Kidney epithelial cell (primary cell): ENCODE data around the gene IPPK. TPM values are rescaled to one million over a fixed set of nuclear protein-coding genes. Genes with fewer than 3 reads are reported as not detected.
"Not testable (repeated sequence)": the region's sequence is repeated elsewhere in the genome, so short reads cannot be mapped to it uniquely, and the experiment has no call there.

Experiments used
- DNase-seq: peaks from one replicate; pipeline ENCODE4 v3.0.0-alpha.2; 2010; ENCODE audit warnings: low read depth
- H3K27me3 ChIP-seq: 2 replicates; pipeline ENCODE4 v1.6.0; 2011; ENCODE audit warnings: low read length; ENCODE audit not compliant: control insufficient read depth, insufficient read depth
- H3K36me3 ChIP-seq: 2 replicates; pipeline ENCODE4 v1.5.1; 2011; ENCODE audit warnings: low read length; ENCODE audit not compliant: control insufficient read depth, insufficient read depth
- H3K4me3 ChIP-seq: 2 replicates; pipeline ENCODE4 v1.5.1; 2011; ENCODE audit warnings: low read depth, mild to moderate bottlenecking, control low read depth, low read length
- CTCF ChIP-seq: IDR thresholded peaks from 2 replicates; pipeline ENCODE4 v1.5.1; 2011; ENCODE audit warnings: mild to moderate bottlenecking, moderate library complexity, low read length, control low read depth, inconsistent platforms; ENCODE audit not compliant: insufficient read depth, poor library complexity, severe bottlenecking
- total RNA-seq: library from RNA; depleted of rRNA; stranded (reverse); fragments of >200 nt; gene quantifications from 2 replicates; pipeline ENCODE4 v1.2.3, GENCODE V29; 2015

IPPK gene
- total RNA-seq, 1 donor from 2014 or later = 8.5 TPM

- no peak for DNase-seq
- Histone ChIP-seq H3K4me3 (no peak overlapping the region), H3K27me3 (no peaks in the 10 kb centered on the region), H3K36me3 (no peaks in the 10 kb centered on the region)
- no peak for TF ChIP-seq CTCF
These were observed 80.0 kb downstream of the IPPK start for GRCh38 chr9:92589923-92590322.

GRCh38 chr9:92576175-92576574 is 93.8 kb downstream of the IPPK start:
- no peaks in the 10 kb centered on the region for H3K27me3 ChIP-seq
- no peak for TF ChIP-seq CTCF

GRCh38 chr9:92573612-92574011 is 96.3 kb downstream of the IPPK start:
- DNase-seq, H3K27me3 ChIP-seq, H3K4me3 ChIP-seq, H3K36me3 ChIP-seq: not testable (repeated sequence)

More at GRCh38 chr9:92576175-92576574, 93.8 kb downstream of the IPPK start:
- DNase-seq = no peak
- Histone ChIP-seq H3K36me3 (no peaks in the 10 kb centered on the region), H3K4me3 (no peak overlapping the region)

- not testable (repeated sequence) for H3K27me3 ChIP-seq, H3K36me3 ChIP-seq, H3K4me3 ChIP-seq, DNase-seq
These were observed 98.1 kb downstream of the IPPK start for GRCh38 chr9:92571871-92572270.

- H3K27me3 ChIP-seq = no peaks in the 10 kb centered on the region
- no peaks in the 10 kb centered on the region for H3K36me3 ChIP-seq
- TF ChIP-seq CTCF = no peak
- no peak overlapping the region for H3K4me3 ChIP-seq
- no peak for DNase-seq
These were observed 104.9 kb downstream of the IPPK start for GRCh38 chr9:92564982-92565381.

GRCh38 chr9:92564504-92564903 is 105.4 kb downstream of the IPPK start:
- Histone ChIP-seq H3K4me3 (no peak overlapping the region), H3K36me3 (no peaks in the 10 kb centered on the region), H3K27me3 (no peaks in the 10 kb centered on the region)
- TF ChIP-seq CTCF = no peak
- DNase-seq = no peak

Other genes starting within 250 kb of the IPPK start
- gene OMD, start 245.7 kb downstream of the IPPK start, total RNA-seq = not detected in 2 replicates
- not detected in 2 replicates for gene ASPN, start 187.6 kb downstream of the IPPK start, total RNA-seq
- gene ECM2, start 134.1 kb downstream of the IPPK start, total RNA-seq = not detected in 2 replicates
- gene BICD2, start 94.7 kb upstream of the IPPK start, total RNA-seq = 44.0 and 46.5 TPM in 2 replicates
- 9.1 and 10.2 TPM in 2 replicates for gene ZNF484, start 207.9 kb upstream of the IPPK start, total RNA-seq